Neuronal stem cell (in vitro differentiated cells): ENCODE measurements around the gene CFAP73.
A peak's percentile ranks its signal among the peaks of the same experiment; 100 is the strongest.
"Not testable (repeated sequence)": the region's sequence is repeated elsewhere in the genome, so short reads cannot be mapped to it uniquely, and the experiment has no call there.

ENCODE experiments used
- DNase-seq: peaks from one replicate; pipeline ENCODE4 v3.0.0-alpha.2; 2013; ENCODE audit warnings: low spot score
- H2AFZ ChIP-seq: one replicate; pipeline ENCODE4 v1.6.1; 2013; ENCODE audit warnings: mild to moderate bottlenecking, low read length, inconsistent platforms
- H2AK5ac ChIP-seq: 2 replicates; pipeline ENCODE4 v1.6.1; 2013; ENCODE audit warnings: low read depth, mild to moderate bottlenecking, inconsistent platforms, low read length, moderate library complexity, mixed read lengths
- H2BK120ac ChIP-seq: 2 replicates; pipeline ENCODE4 v1.6.1; 2013; ENCODE audit warnings: low read depth, mild to moderate bottlenecking, inconsistent platforms, low read length, moderate library complexity, mixed read lengths
- H2BK12ac ChIP-seq: one replicate; pipeline ENCODE4 v1.6.1; 2013; ENCODE audit warnings: low read length, inconsistent platforms
- H2BK15ac ChIP-seq: 2 replicates; pipeline ENCODE4 v1.6.1; 2013; ENCODE audit warnings: mild to moderate bottlenecking, low read length, inconsistent platforms, mixed read lengths
- H2BK5ac ChIP-seq: one replicate; pipeline ENCODE4 v1.6.1; 2013; ENCODE audit warnings: inconsistent platforms, mild to moderate bottlenecking, low read length, moderate library complexity
- H3K14ac ChIP-seq: one replicate; pipeline ENCODE4 v1.6.1; 2013; ENCODE audit warnings: low read length, inconsistent platforms
- H3K18ac ChIP-seq: 2 replicates; pipeline ENCODE4 v1.6.1; 2013; ENCODE audit warnings: low read length, inconsistent platforms
- H3K23ac ChIP-seq: 2 replicates; pipeline ENCODE4 v1.6.1; 2013; ENCODE audit warnings: low read depth, mild to moderate bottlenecking, mixed read lengths, low read length, inconsistent platforms; ENCODE audit not compliant: poor library complexity
- H3K27ac ChIP-seq: replicated peaks from 3 replicates; pipeline ENCODE4 v1.5.1; 2013; ENCODE audit warnings: low read length, inconsistent platforms
- H3K27me3 ChIP-seq, 3 experiments: 2 replicates each; pipeline ENCODE4 v1.6.1; 2013; ENCODE audit warnings: low read length in 3 of 3, mild to moderate bottlenecking in 2 of 3, inconsistent platforms in 1 of 3, low read depth in 1 of 3, mixed read lengths in 1 of 3, moderate library complexity in 1 of 3; ENCODE audit not compliant: control insufficient read depth in 3 of 3, insufficient read depth in 3 of 3
- H3K36me3 ChIP-seq, 2 donors: replicated peaks in 1 of 2; 2 replicates each; pipeline ENCODE4 v1.6.1; 2013; ENCODE audit warnings: low read length in 2 of 2; ENCODE audit not compliant: control insufficient read depth in 2 of 2, insufficient read depth in 2 of 2
- H3K4ac ChIP-seq: 2 replicates; pipeline ENCODE4 v1.6.1; 2013; ENCODE audit warnings: inconsistent platforms, mild to moderate bottlenecking, low read length, moderate library complexity
- H3K4me1 ChIP-seq, 2 donors: 1 replicate in 1 of 2; 2 replicates in 1 of 2; pipeline ENCODE4 v1.6.1; 2013; ENCODE audit warnings: low read length in 2 of 2, low read depth in 1 of 2; ENCODE audit not compliant: control insufficient read depth in 2 of 2, insufficient read depth in 1 of 2
- H3K4me2 ChIP-seq: one replicate; pipeline ENCODE4 v1.6.1; 2013; ENCODE audit warnings: mild to moderate bottlenecking, low read length, inconsistent platforms; ENCODE audit not compliant: insufficient read depth, poor library complexity, severe bottlenecking
- H3K4me3 ChIP-seq, 2 donors: 2 replicates each; pipeline ENCODE4 v1.5.1; 2013; ENCODE audit warnings: low read length in 2 of 2, mild to moderate bottlenecking in 2 of 2, inconsistent platforms in 1 of 2, moderate library complexity in 1 of 2
- H3K79me1 ChIP-seq: one replicate; pipeline ENCODE4 v1.6.1; 2013; ENCODE audit warnings: low read depth, mild to moderate bottlenecking, inconsistent platforms, low read length, moderate library complexity
- H3K9ac ChIP-seq: one replicate; pipeline ENCODE4 v1.6.1; 2013; ENCODE audit warnings: mild to moderate bottlenecking, low read depth, low read length, inconsistent platforms; ENCODE audit not compliant: poor library complexity
- H3K9me3 ChIP-seq, 2 donors: replicated peaks in 1 of 2; 2 replicates each; pipeline versions ENCODE3 to v1.6.1; 2013; ENCODE audit warnings: low read length in 2 of 2, mild to moderate bottlenecking in 2 of 2, inconsistent platforms in 1 of 2, low read depth in 1 of 2, mixed read lengths in 1 of 2, moderate library complexity in 1 of 2; ENCODE audit not compliant: control insufficient read depth in 2 of 2, insufficient read depth in 1 of 2
- H4K8ac ChIP-seq: one replicate; pipeline ENCODE4 v1.6.1; 2013; ENCODE audit warnings: low read depth, mild to moderate bottlenecking, inconsistent platforms, low read length, moderate library complexity
- H4K91ac ChIP-seq: one replicate; pipeline ENCODE4 v1.6.1; 2013; ENCODE audit warnings: low read length, low read depth, mild to moderate bottlenecking, inconsistent platforms; ENCODE audit not compliant: poor library complexity
- WGBS, 2 donors: extraction: QIAGEN DNeasy Blood & Tissue Kit; methylation state at CpG; one replicate each; pipeline ENCODE4 v1.1.7; 2013; ENCODE audit warnings: missing lambda C conversion rate in 2 of 2, mixed read lengths in 1 of 2; ENCODE audit not compliant: insufficient read length in 2 of 2, insufficient replicate concordance in 1 of 2; ENCODE audit errors: extremely low coverage in 2 of 2; 5-methylcytosine and 5-hydroxymethylcytosine counted together

The CFAP73 gene

DNA sequence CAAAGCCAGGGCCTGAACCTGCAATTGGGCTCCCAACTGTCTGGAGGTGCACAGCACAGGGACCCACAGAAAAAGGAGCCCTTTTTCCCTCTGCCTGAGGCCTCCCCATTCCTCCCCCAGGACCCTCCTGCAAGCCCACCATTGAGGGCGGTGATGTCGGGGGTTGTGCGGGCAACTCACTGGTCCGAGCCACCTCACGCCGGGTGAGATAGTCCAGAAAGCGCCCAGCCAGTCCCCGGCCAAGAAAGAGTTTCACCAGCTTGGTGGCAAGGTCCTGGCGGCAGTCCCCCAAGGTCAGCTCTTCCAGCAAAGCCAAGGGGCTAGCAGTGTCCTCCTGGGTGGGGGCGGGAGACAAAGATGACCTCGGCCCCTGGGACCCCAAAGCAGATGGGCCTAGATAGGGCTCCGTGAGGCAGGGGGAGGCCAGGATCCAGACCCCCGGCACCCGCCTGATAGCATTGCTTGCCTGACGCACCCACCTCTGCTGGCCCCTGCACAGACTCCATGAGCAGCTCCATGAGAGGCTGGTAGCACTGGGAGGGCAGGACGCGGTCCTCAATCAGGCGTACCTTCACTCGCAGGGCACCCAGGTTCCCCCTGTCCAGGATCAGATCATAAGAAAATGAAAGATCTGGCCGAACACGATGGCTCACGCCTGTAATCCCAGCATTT lies 33.9 kb upstream of the CFAP73 start:
- peak overlapping the region; percentile 21 for H3K14ac ChIP-seq
- H2BK5ac ChIP-seq = peak overlapping the region; percentile 36
- no peak overlapping the region for H2BK120ac ChIP-seq
- no peaks in the 10 kb centered on the region for H3K36me3 ChIP-seq
- WGBS, 2 donors = no CpG with 5 or more reads among the region's 22 CpGs
- H3K27me3 ChIP-seq = peaks cover 0 to 24% (median 0%) of the 10 kb centered on the region in 3 experiments
- no peak overlapping the region for H3K4me3 ChIP-seq
- H3K79me1 ChIP-seq = no peaks in the 10 kb centered on the region
- H2BK15ac ChIP-seq = no peak overlapping the region
- H4K8ac ChIP-seq = no peak overlapping the region
- H2AFZ ChIP-seq = no peak overlapping the region
- H3K4me2 ChIP-seq = no peak overlapping the region
- H3K27ac ChIP-seq = no peak overlapping the region
- no peak for DNase-seq
- no peak overlapping the region for H3K9ac ChIP-seq
- H2AK5ac ChIP-seq = peak overlapping the region; percentile 50
- no peaks in the 10 kb centered on the region for H3K9me3 ChIP-seq
- H3K18ac ChIP-seq = no peak overlapping the region
- H3K4ac ChIP-seq = no peak overlapping the region
- H3K23ac ChIP-seq = no peak overlapping the region
- no peak overlapping the region for H4K91ac ChIP-seq
- no peak overlapping the region for H2BK12ac ChIP-seq
- peaks cover 6 to 7% of the 10 kb centered on the region in 2 donors for H3K4me1 ChIP-seq

DNA sequence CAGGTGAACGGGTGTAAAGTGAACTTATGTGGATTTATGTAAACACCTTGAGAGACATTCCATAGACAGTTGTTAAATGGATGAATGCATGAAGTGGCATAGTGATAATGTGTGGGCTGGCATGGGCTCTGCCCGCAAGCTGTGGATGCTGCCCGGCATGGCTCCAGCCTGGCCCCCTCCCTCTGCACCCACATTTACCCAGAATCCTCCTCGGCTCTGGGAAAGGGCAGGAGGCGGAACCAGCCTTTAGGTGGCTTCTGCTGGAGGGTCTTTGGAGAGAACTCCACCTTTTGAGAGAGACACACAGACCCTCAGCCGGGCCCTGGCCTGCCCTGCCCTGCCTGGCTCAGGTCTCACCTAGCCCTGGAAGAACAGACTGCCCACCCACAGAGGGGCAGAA lies 32.6 kb upstream of the CFAP73 start:
- Histone ChIP-seq H3K18ac (no peak overlapping the region), H3K36me3 (no peaks in the 10 kb centered on the region), H3K79me1 (no peaks in the 10 kb centered on the region), H3K4me1 (peaks cover 6 to 7% of the 10 kb centered on the region in 2 donors), H3K27me3 (peaks cover 0 to 24% (median 0%) of the 10 kb centered on the region in 3 experiments), H2BK120ac (no peak overlapping the region), H3K14ac (no peak overlapping the region), H3K27ac (no peak overlapping the region), H2AFZ (peak overlapping the region; percentile 73), H4K8ac (no peak overlapping the region), H2BK12ac (no peak overlapping the region), H3K23ac (no peak overlapping the region), H2AK5ac (no peak overlapping the region), H3K4me3 (no peak overlapping the region), H3K4me2 (no peak overlapping the region), H2BK15ac (no peak overlapping the region), H2BK5ac (no peak overlapping the region), H3K4ac (no peak overlapping the region), H4K91ac (no peak overlapping the region), H3K9ac (no peak overlapping the region), H3K9me3 (no peaks in the 10 kb centered on the region)
- WGBS, 2 donors = no CpG with 5 or more reads among the region's 6 CpGs
- no peak for DNase-seq

DNA sequence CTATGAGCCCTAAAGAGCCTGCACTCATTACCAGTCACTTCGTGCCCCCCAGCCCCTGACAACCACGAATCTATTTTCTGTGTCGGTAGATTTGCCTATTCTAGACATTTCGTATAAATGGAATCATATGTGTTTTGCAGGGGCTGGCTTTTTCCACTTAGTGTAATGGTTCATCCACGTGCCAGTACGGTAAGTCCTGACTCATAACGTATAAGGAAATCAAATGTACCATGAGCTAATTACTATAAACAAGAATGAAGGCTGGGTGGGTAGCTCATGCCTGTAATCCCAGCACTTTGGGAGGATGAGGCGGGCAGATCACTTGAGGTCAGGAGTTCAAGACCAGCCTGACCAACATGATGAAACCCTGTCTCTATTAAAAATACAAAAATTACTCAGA lies 31.8 kb upstream of the CFAP73 start:
- not testable (repeated sequence) for H2AFZ ChIP-seq, H3K4me2 ChIP-seq, H3K18ac ChIP-seq, H3K23ac ChIP-seq, H3K4me1 ChIP-seq, H2BK120ac ChIP-seq, H3K4me3 ChIP-seq, H3K9ac ChIP-seq, H3K79me1 ChIP-seq, H3K36me3 ChIP-seq, H4K8ac ChIP-seq, H3K4ac ChIP-seq, H3K9me3 ChIP-seq, DNase-seq, H3K27ac ChIP-seq, H2BK12ac ChIP-seq, H2BK15ac ChIP-seq, H2AK5ac ChIP-seq, H3K14ac ChIP-seq, H4K91ac ChIP-seq, H2BK5ac ChIP-seq
- H3K27me3 ChIP-seq = peaks cover 0 to 17% (median 0%) of the 10 kb centered on the region in 3 experiments
- WGBS, 2 donors = no CpG with 5 or more reads among the region's 8 CpGs

DNA sequence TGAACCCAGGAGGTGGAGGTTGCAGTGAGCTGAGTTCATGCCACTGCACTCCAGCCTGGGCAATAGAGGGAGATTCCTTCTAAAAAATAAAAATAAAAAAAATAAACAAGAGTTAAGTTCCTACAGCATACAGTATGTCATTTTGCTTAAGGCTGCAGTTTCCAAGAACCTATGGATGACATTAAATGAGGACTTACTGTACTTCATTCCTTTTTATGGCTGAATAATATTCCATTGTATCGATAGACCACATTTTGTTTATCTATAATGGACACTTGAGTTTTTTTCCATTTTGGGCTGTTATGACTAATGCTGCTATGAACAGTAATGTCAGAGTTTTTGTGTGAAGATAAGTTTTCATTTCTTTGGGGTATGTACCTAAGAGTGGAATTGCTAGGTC lies 31.4 kb upstream of the CFAP73 start:
- WGBS, 2 donors = no CpG with 5 or more reads among the region's 1 CpG
- H3K36me3 ChIP-seq = no peaks in the 10 kb centered on the region
- H2AFZ ChIP-seq = no peak overlapping the region
- no peak overlapping the region for H3K14ac ChIP-seq
- H2BK15ac ChIP-seq = no peak overlapping the region
- no peak overlapping the region for H3K23ac ChIP-seq
- no peak overlapping the region for H3K4me3 ChIP-seq
- H3K9me3 ChIP-seq = peaks cover 0 to 4% of the 10 kb centered on the region in 2 donors
- no peak overlapping the region for H2BK120ac ChIP-seq
- H3K4me1 ChIP-seq = peaks cover 6 to 7% of the 10 kb centered on the region in 2 donors
- no peak overlapping the region for H4K8ac ChIP-seq
- H3K4ac ChIP-seq = no peak overlapping the region
- no peaks in the 10 kb centered on the region for H3K79me1 ChIP-seq
- no peak overlapping the region for H2AK5ac ChIP-seq
- no peak overlapping the region for H3K4me2 ChIP-seq
- H2BK5ac ChIP-seq = no peak overlapping the region
- H2BK12ac ChIP-seq = no peak overlapping the region
- no peak overlapping the region for H3K27ac ChIP-seq
- H3K27me3 ChIP-seq = peaks cover 0 to 14% (median 0%) of the 10 kb centered on the region in 3 experiments
- H4K91ac ChIP-seq = no peak overlapping the region
- no peak for DNase-seq
- H3K9ac ChIP-seq = no peak overlapping the region
- H3K18ac ChIP-seq = no peak overlapping the region
